ENCODE results near the gene ZNF202.
"Not testable (repeated sequence)": the region's sequence is repeated elsewhere in the genome, so short reads cannot be mapped to it uniquely, and the experiment has no call there.

Gene ZNF202

GRCh38 chr11:123742031-123742723 lies 717 bp upstream of the ZNF202 start:
- in situ Hi-C loops (cut with MboI; ENCODE audit: low sequenced_read_pairs), result no loop called here

GRCh38 chr11:123740787-123741158 lies 687 bp downstream of the ZNF202 start:
- in situ Hi-C loops (cut with MboI; ENCODE audit: low sequenced_read_pairs), result no loop called here

- in situ Hi-C loops (cut with MboI; ENCODE audit: low sequenced_read_pairs), result no loop called here
Measured at GRCh38 chr11:123738374-123738773, 3.1 kb downstream of the ZNF202 start.

GRCh38 chr11:123736769-123737168 lies 4.7 kb downstream of the ZNF202 start:
- in situ Hi-C loops (cut with MboI; ENCODE audit: low sequenced_read_pairs), result no loop called here

GRCh38 chr11:123729602-123730001 lies 11.9 kb downstream of the ZNF202 start:
- in situ Hi-C loops (cut with MboI; ENCODE audit: low sequenced_read_pairs), result no loop called here

- in situ Hi-C loops (cut with MboI; ENCODE audit: low sequenced_read_pairs), result no loop called here
Measured at GRCh38 chr11:123725995-123726655, 15.3 kb downstream of the ZNF202 start.

- in situ Hi-C loops (cut with MboI; ENCODE audit: low sequenced_read_pairs), result no loop called here
Measured at GRCh38 chr11:123719452-123719851, 22.0 kb downstream of the ZNF202 start.

- in situ Hi-C loops (cut with MboI; ENCODE audit: low sequenced_read_pairs), result no loop called here
Measured at GRCh38 chr11:123718469-123718868, 23.0 kb downstream of the ZNF202 start.

- in situ Hi-C loops (cut with MboI; ENCODE audit: low sequenced_read_pairs), result no loop called here
Measured at GRCh38 chr11:123718063-123718462, 23.4 kb downstream of the ZNF202 start.

GRCh38 chr11:123712627-123713026 lies 28.8 kb downstream of the ZNF202 start:
- in situ Hi-C loops (cut with MboI; ENCODE audit: low sequenced_read_pairs), result not testable (repeated sequence)

GRCh38 chr11:123707606-123708205 lies 33.8 kb downstream of the ZNF202 start:
- in situ Hi-C loops (cut with MboI; ENCODE audit: low sequenced_read_pairs), result no loop called here

GRCh38 chr11:123707206-123707605 lies 34.3 kb downstream of the ZNF202 start:
- in situ Hi-C loops (cut with MboI; ENCODE audit: low sequenced_read_pairs), result no loop called here

- in situ Hi-C loops (cut with MboI; ENCODE audit: low sequenced_read_pairs), result no loop called here
Measured at GRCh38 chr11:123704341-123704740, 37.1 kb downstream of the ZNF202 start.

- in situ Hi-C loops (cut with MboI; ENCODE audit: low sequenced_read_pairs), result no loop called here
Measured at GRCh38 chr11:123702696-123703095, 38.8 kb downstream of the ZNF202 start.

GRCh38 chr11:123702139-123702538 lies 39.3 kb downstream of the ZNF202 start:
- in situ Hi-C loops (cut with MboI; ENCODE audit: low sequenced_read_pairs), result no loop called here

- in situ Hi-C loops (cut with MboI; ENCODE audit: low sequenced_read_pairs), result no loop called here
Measured at GRCh38 chr11:123700772-123701171, 40.7 kb downstream of the ZNF202 start.

GRCh38 chr11:123698546-123699127 lies 42.8 kb downstream of the ZNF202 start:
- in situ Hi-C loops (cut with MboI; ENCODE audit: low sequenced_read_pairs), result no loop called here

- in situ Hi-C loops (cut with MboI; ENCODE audit: low sequenced_read_pairs), result no loop called here
Measured at GRCh38 chr11:123696183-123696582, 45.3 kb downstream of the ZNF202 start.

- in situ Hi-C loops (cut with MboI; ENCODE audit: low sequenced_read_pairs), result no loop called here
Measured at GRCh38 chr11:123695231-123695630, 46.2 kb downstream of the ZNF202 start.

- in situ Hi-C loops (cut with MboI; ENCODE audit: low sequenced_read_pairs), result no loop called here
Measured at GRCh38 chr11:123694551-123694950, 46.9 kb downstream of the ZNF202 start.

GRCh38 chr11:123692961-123693360 lies 48.5 kb downstream of the ZNF202 start:
- in situ Hi-C loops (cut with MboI; ENCODE audit: low sequenced_read_pairs), result no loop called here

GRCh38 chr11:123690485-123690884 lies 51.0 kb downstream of the ZNF202 start:
- in situ Hi-C loops (cut with MboI; ENCODE audit: low sequenced_read_pairs), result no loop called here

Data from HL-60/S4 treated with phorbol 12-myristate 13-acetate at 8.2 ng/mL for 4 days and 3 days (cell line).